Mesenchymal stem cell (in vitro differentiated cells and primary cell): ENCODE measurements around the gene PSMD3.
"Not testable (repeated sequence)": the region's sequence is repeated elsewhere in the genome, so short reads cannot be mapped to it uniquely, and the experiment has no call there.

ENCODE experiments used
- DNase-seq: peaks from one replicate; pipeline ENCODE4 v3.0.0-alpha.2; 2013
- H2AFZ ChIP-seq: one replicate; pipeline ENCODE4 v1.6.1; 2013; ENCODE audit warnings: low read depth, mild to moderate bottlenecking, control low read depth, inconsistent platforms, low read length, moderate library complexity
- H2AK5ac ChIP-seq: 2 replicates; pipeline ENCODE4 v1.6.1; 2013; ENCODE audit warnings: low read length, moderate library complexity, mild to moderate bottlenecking, inconsistent platforms; ENCODE audit not compliant: severe bottlenecking
- H2BK120ac ChIP-seq: one replicate; pipeline ENCODE4 v1.6.1; 2013; ENCODE audit warnings: low read depth, mild to moderate bottlenecking, inconsistent platforms, low read length, moderate library complexity
- H2BK12ac ChIP-seq, 2 experiments: one replicate each; pipeline ENCODE4 v1.6.1; 2013; ENCODE audit warnings: inconsistent platforms in 2 of 2, low read length in 2 of 2, mild to moderate bottlenecking in 2 of 2, moderate library complexity in 2 of 2, control low read depth in 1 of 2
- H2BK15ac ChIP-seq: one replicate; pipeline ENCODE4 v1.6.1; 2013; ENCODE audit warnings: mild to moderate bottlenecking, low read depth, inconsistent platforms; ENCODE audit not compliant: poor library complexity, severe bottlenecking
- H2BK5ac ChIP-seq: 2 replicates; pipeline ENCODE4 v1.6.1; 2013; ENCODE audit warnings: low read depth, mild to moderate bottlenecking, low read length, control low read depth, inconsistent platforms; ENCODE audit not compliant: poor library complexity, severe bottlenecking
- H3K14ac ChIP-seq, 2 experiments: one replicate each; pipeline ENCODE4 v1.6.1; 2013; ENCODE audit warnings: inconsistent platforms in 2 of 2, low read length in 2 of 2, control low read depth in 1 of 2, mild to moderate bottlenecking in 1 of 2, moderate library complexity in 1 of 2
- H3K18ac ChIP-seq, 2 experiments: one replicate each; pipeline ENCODE4 v1.6.1; 2013; ENCODE audit warnings: inconsistent platforms in 2 of 2, low read length in 2 of 2, control low read depth in 1 of 2, low read depth in 1 of 2, mild to moderate bottlenecking in 1 of 2
- H3K23ac ChIP-seq, 2 experiments: one replicate each; pipeline ENCODE4 v1.6.1; 2013; ENCODE audit warnings: inconsistent platforms in 2 of 2, low read length in 2 of 2, mild to moderate bottlenecking in 2 of 2, moderate library complexity in 2 of 2, control low read depth in 1 of 2
- H3K27ac ChIP-seq: 2 replicates; pipeline ENCODE4 v1.5.1; 2013; ENCODE audit warnings: mild to moderate bottlenecking, moderate library complexity, low read length, control low read depth, inconsistent platforms; ENCODE audit not compliant: poor library complexity, severe bottlenecking
- H3K27me3 ChIP-seq, 2 experiments: 2 replicates each; pipeline versions ENCODE4 v1.6.1 to v1.7.0; 2013; ENCODE audit warnings: low read length in 2 of 2, mild to moderate bottlenecking in 2 of 2, moderate library complexity in 2 of 2, control low read depth in 1 of 2, inconsistent platforms in 1 of 2; ENCODE audit not compliant: control insufficient read depth in 1 of 2, insufficient read depth in 1 of 2
- H3K36me3 ChIP-seq, 2 experiments: 2 replicates each; pipeline versions ENCODE4 v1.6.1 to v1.7.0; 2013; ENCODE audit warnings: low read length in 2 of 2, control low read depth in 1 of 2, inconsistent platforms in 1 of 2, low read depth in 1 of 2, mild to moderate bottlenecking in 1 of 2; ENCODE audit not compliant: insufficient read depth in 2 of 2, control insufficient read depth in 1 of 2
- H3K4ac ChIP-seq, 2 experiments: one replicate each; pipeline ENCODE4 v1.6.1; 2013; ENCODE audit warnings: inconsistent platforms in 2 of 2, low read length in 2 of 2, mild to moderate bottlenecking in 2 of 2, moderate library complexity in 2 of 2, control low read depth in 1 of 2, low read depth in 1 of 2
- H3K4me1 ChIP-seq: 2 replicates; pipeline ENCODE4 v1.6.1; 2013; ENCODE audit warnings: low read depth, low read length, control low read depth; ENCODE audit not compliant: control insufficient read depth, insufficient read depth
- H3K4me2 ChIP-seq: 2 replicates; pipeline ENCODE4 v1.6.1; 2013; ENCODE audit warnings: low read length, mild to moderate bottlenecking, inconsistent platforms; ENCODE audit not compliant: poor library complexity, severe bottlenecking
- H3K4me3 ChIP-seq, 2 experiments: 2 replicates each; pipeline versions ENCODE4 v1.5.1 to v1.7.0; 2013; ENCODE audit warnings: low read length in 2 of 2, mild to moderate bottlenecking in 2 of 2, control low read depth in 1 of 2, low read depth in 1 of 2; ENCODE audit not compliant: insufficient read depth in 1 of 2
- H3K79me1 ChIP-seq: replicated peaks from 2 replicates; pipeline ENCODE4 v1.6.1; 2013; ENCODE audit warnings: mild to moderate bottlenecking, control low read depth, low read length, inconsistent platforms; ENCODE audit not compliant: poor library complexity, severe bottlenecking
- H3K9ac ChIP-seq: 2 replicates; pipeline ENCODE4 v1.7.0; 2013; ENCODE audit warnings: mild to moderate bottlenecking, low read length, moderate library complexity
- H3K9me3 ChIP-seq: 2 replicates; pipeline ENCODE4 v1.7.0; 2013; ENCODE audit warnings: mild to moderate bottlenecking, low read length; ENCODE audit not compliant: control insufficient read depth
- H4K8ac ChIP-seq: one replicate; pipeline ENCODE4 v1.6.1; 2013; ENCODE audit warnings: inconsistent platforms, mild to moderate bottlenecking, low read length, moderate library complexity
- H4K91ac ChIP-seq: one replicate; pipeline ENCODE4 v1.6.1; 2013; ENCODE audit warnings: mild to moderate bottlenecking, low read length, inconsistent platforms
- WGBS: methylation state at CpG from one replicate; pipeline ENCODE4 v1.1.7; 2013; ENCODE audit warnings: mixed read lengths; 5-methylcytosine and 5-hydroxymethylcytosine counted together

PSMD3 gene

GRCh38 chr17:40010946-40011500 is 30.4 kb downstream of the PSMD3 start:
- 95% methylated on average over 27 of the region's 38 CpGs for WGBS
- not testable (repeated sequence) for H3K9ac ChIP-seq, H4K8ac ChIP-seq

GRCh38 chr17:40012017-40012647 is 31.5 kb downstream of the PSMD3 start:
- 90% methylated on average over 22 of the region's 22 CpGs for WGBS
- H2BK12ac ChIP-seq: not testable (repeated sequence)

More at GRCh38 chr17:40010946-40011500, 30.4 kb downstream of the PSMD3 start:
- H3K36me3 ChIP-seq, H2BK5ac ChIP-seq, H3K27me3 ChIP-seq, H3K79me1 ChIP-seq, H4K91ac ChIP-seq, H3K4me2 ChIP-seq, H2AK5ac ChIP-seq, H3K4ac ChIP-seq, H3K4me3 ChIP-seq, H3K9me3 ChIP-seq, H3K14ac ChIP-seq, H2BK15ac ChIP-seq, H3K18ac ChIP-seq, H2BK120ac ChIP-seq, H2BK12ac ChIP-seq, DNase-seq, H3K23ac ChIP-seq, H3K27ac ChIP-seq, H2AFZ ChIP-seq: not testable (repeated sequence)
- peaks cover 11% of the 10 kb centered on the region for H3K4me1 ChIP-seq

GRCh38 chr17:40014375-40014980 is 33.9 kb downstream of the PSMD3 start:
- Histone ChIP-seq H4K8ac (no peak overlapping the region), H3K27me3 (no peaks in the 10 kb centered on the region), H3K27ac (no peak overlapping the region), H3K36me3 (peaks cover 0 to 16% of the 10 kb centered on the region in 2 experiments), H3K4me1 (peaks cover 34% of the 10 kb centered on the region), H3K23ac (no peak overlapping the region), H3K9me3 (no peaks in the 10 kb centered on the region), H2AFZ (no peak overlapping the region), H3K4me3 (no peak overlapping the region), H3K4ac (no peak overlapping the region), H3K9ac (peak overlapping the region; percentile 41), H2BK120ac (peak overlapping the region; percentile 36), H2AK5ac (peak overlapping the region; percentile 2), H3K18ac (peak overlapping the region in 1 of 2 experiments; percentile 11), H3K14ac (no peak overlapping the region), H4K91ac (no peak overlapping the region), H3K79me1 (no peaks in the 10 kb centered on the region), H2BK15ac (no peak overlapping the region), H3K4me2 (no peak overlapping the region), H2BK12ac (peak overlapping the region in 1 of 2 experiments; percentile 67), H2BK5ac (no peak overlapping the region)
- 70% methylated on average over 17 of the region's 18 CpGs for WGBS
- DNase-seq: peak; percentile 29

More at GRCh38 chr17:40012017-40012647, 31.5 kb downstream of the PSMD3 start:
- H3K14ac ChIP-seq, H3K18ac ChIP-seq, DNase-seq, H3K79me1 ChIP-seq, H2BK15ac ChIP-seq, H3K4ac ChIP-seq, H4K91ac ChIP-seq, H3K9ac ChIP-seq, H3K9me3 ChIP-seq, H2BK5ac ChIP-seq, H4K8ac ChIP-seq, H3K27ac ChIP-seq, H3K4me3 ChIP-seq, H2AFZ ChIP-seq, H3K36me3 ChIP-seq, H3K27me3 ChIP-seq, H2AK5ac ChIP-seq, H2BK120ac ChIP-seq, H3K4me2 ChIP-seq, H3K23ac ChIP-seq: not testable (repeated sequence)
- H3K4me1 ChIP-seq: peaks cover 14% of the 10 kb centered on the region
